ENCODE measurements around the gene TTC21B. TPM values are rescaled to one million over a fixed set of nuclear protein-coding genes. Genes with fewer than 3 reads are reported as not detected.

The TTC21B gene
- total and polyA plus RNA-seq, 3 experiments from 2014 or later, result 8.6 to 21.8 (median 19.2) TPM

Other genes with a start within 250 kb of the TTC21B start
- 1 to 10 TPM; 3.0 to 3.2 TPM for gene GALNT3, start 159.5 kb downstream of the TTC21B start, total RNA-seq
- gene GALNT3, start 159.5 kb downstream of the TTC21B start, polyA plus RNA-seq, result 2.2 TPM
- gene SCN1A, start 174.2 kb upstream of the TTC21B start, total RNA-seq, result not detected
- gene SCN1A, start 174.2 kb upstream of the TTC21B start, polyA plus RNA-seq, result not detected

All from CD8-positive, alpha-beta memory T cell (primary cell).